ENCODE measurements around the gene TBC1D22A. TPM values are rescaled to one million over a fixed set of nuclear protein-coding genes. Genes with fewer than 3 reads are reported as not detected.

Gene TBC1D22A
- total and polyA plus RNA-seq, 4 donors = 4.1 to 12.4 (median 8.4) TPM

GRCh38 chr22:46962406-46962805 lies 200.0 kb downstream of the TBC1D22A start:
- Histone ChIP-seq H3K27me3 (ENCODE audit: control insufficient read depth in 4 of 4, insufficient read depth in 4 of 4, low read length in 3 of 4) (no peaks in the 10 kb centered on the region), H3K27ac (ENCODE audit: low read depth in 1 of 2, low read length in 2 of 2) (no peak overlapping the region), H3K4me3 (ENCODE audit: low read depth in 1 of 3, low read length in 3 of 3) (no peak overlapping the region), H3K9me3 (ENCODE audit: control insufficient read depth in 4 of 4, low read length in 3 of 4) (no peaks in the 10 kb centered on the region), H3K36me3 (ENCODE audit: control insufficient read depth in 4 of 4, insufficient read depth in 3 of 4, low read depth in 1 of 4, low read length in 3 of 4) (no peaks in the 10 kb centered on the region), H3K9ac (ENCODE audit: low read depth in 1 of 2, low read length in 2 of 2) (no peak overlapping the region), H3K4me1 (ENCODE audit: control insufficient read depth in 4 of 4, insufficient read depth in 4 of 4, low read length in 3 of 4) (no peaks in the 10 kb centered on the region)
- DNase-seq (ENCODE audit: low spot score) = no peak
- TF ChIP-seq FOXA1 (IDR thresholded peaks at IDR 0.05) (no peak), RXRA (IDR thresholded peaks at IDR 0.05) (no peak), EGR1 (IDR thresholded peaks at IDR 0.05; ENCODE audit: low read depth in 2 of 2) (no peak), REST (IDR thresholded peaks at IDR 0.05) (no peak)
- WGBS = 88% methylated on average over 5 of the region's 5 CpGs

GRCh38 chr22:46963672-46964545 lies 201.5 kb downstream of the TBC1D22A start:
- no peaks in the 10 kb centered on the region for H3K36me3 ChIP-seq (ENCODE audit: control insufficient read depth in 4 of 4, insufficient read depth in 3 of 4, low read depth in 1 of 4, low read length in 3 of 4)
- H3K9ac ChIP-seq (ENCODE audit: low read depth in 1 of 2, low read length in 2 of 2) = no peak overlapping the region
- WGBS = 89% methylated on average over 16 of the region's 16 CpGs
- H3K4me1 ChIP-seq (ENCODE audit: control insufficient read depth in 4 of 4, insufficient read depth in 4 of 4, low read length in 3 of 4) = no peaks in the 10 kb centered on the region
- H3K9me3 ChIP-seq (ENCODE audit: control insufficient read depth in 4 of 4, low read length in 3 of 4) = no peaks in the 10 kb centered on the region
- no peak overlapping the region for H3K27ac ChIP-seq (ENCODE audit: low read depth in 1 of 2, low read length in 2 of 2)
- no peak overlapping the region for H3K4me3 ChIP-seq (ENCODE audit: low read depth in 1 of 3, low read length in 3 of 3)
- no peak for TF ChIP-seq JUND (IDR thresholded peaks at IDR 0.05)
- TF ChIP-seq ATF3 (IDR thresholded peaks at IDR 0.05) = no peak
- TF ChIP-seq NR2F2 (IDR thresholded peaks at IDR 0.05) = no peak
- no peak for TF ChIP-seq EGR1 (IDR thresholded peaks at IDR 0.05; ENCODE audit: low read depth in 2 of 2)
- no peak for TF ChIP-seq TAF1 (conservative IDR thresholded peaks at IDR 0.05)
- no peak for TF ChIP-seq FOXA1 (IDR thresholded peaks at IDR 0.05)
- no peak for TF ChIP-seq RXRA (IDR thresholded peaks at IDR 0.05)
- no peak for TF ChIP-seq RAD21 (IDR thresholded peaks at IDR 0.05)
- no peak for TF ChIP-seq CTCF (IDR thresholded peaks at IDR 0.05; ENCODE audit: low read depth, low read length, missing input control)
- no peak for TF ChIP-seq HNF4A (conservative IDR thresholded peaks at IDR 0.05)
- TF ChIP-seq FOXA2 (IDR thresholded peaks at IDR 0.05) = no peak
- no peak for TF ChIP-seq HNF4G (IDR thresholded peaks at IDR 0.05)
- no peak for TF ChIP-seq YY1 (IDR thresholded peaks at IDR 0.05)
- TF ChIP-seq ZBTB33 (IDR thresholded peaks at IDR 0.05) = no peak
- no peak for TF ChIP-seq REST (IDR thresholded peaks at IDR 0.05)
- TF ChIP-seq SP1 (IDR thresholded peaks at IDR 0.05) = no peak
- no peak for TF ChIP-seq MAX (IDR thresholded peaks at IDR 0.05)
- DNase-seq (ENCODE audit: low spot score) = no peak
- H3K27me3 ChIP-seq (ENCODE audit: control insufficient read depth in 4 of 4, insufficient read depth in 4 of 4, low read length in 3 of 4) = no peaks in the 10 kb centered on the region
